Body of pancreas (tissue), 4 donors: Measurements from ENCODE around the gene HOXA6.

ENCODE experiments used
- CTCF ChIP-seq, 7 experiments: fragments of 450-650 bp in 4 of 7; fragments of 200-600 bp in 3 of 7; sonication (generic) in 3 of 7; IDR thresholded peaks; one replicate each; pipeline ENCODE4 v1.5.1; 2016 to 2019; ENCODE audit warnings: antibody characterized with exemption in 7 of 7
- POLR2A ChIP-seq, 3 donors: fragments of 450-650 bp; IDR thresholded peaks; one replicate each; pipeline ENCODE4 v1.6.1; 2016; ENCODE audit warnings: antibody characterized with exemption in 3 of 3, mild to moderate bottlenecking in 2 of 3

- TF ChIP-seq POLR2A (IDR thresholded peaks at IDR 0.05): no peak
- TF ChIP-seq CTCF (IDR thresholded peaks at IDR 0.05): no peak
Observed at GRCh38 chr7:27165089-27165995, 17.8 kb upstream of the HOXA6 start, which contains the start of gene HOXA9.
